GM18511 (cell line): ENCODE results near the gene GEN1.

Experiments
- ATAC-seq: cut with Tn5 transposase; IDR thresholded peaks from one replicate; pipeline ENCODE4 v1.9.1; 2021; ENCODE audit warnings: mild to moderate bottlenecking, moderate library complexity; ENCODE audit not compliant: unreplicated experiment

The GEN1 gene

GRCh38 chr2:17752892-17753802 lies 791 bp upstream of the GEN1 start:
- ATAC-seq = peak; percentile 41

GRCh38 chr2:17754773-17755425 lies 961 bp downstream of the GEN1 start:
- no peak for ATAC-seq

- ATAC-seq = no peak
These were observed 2.7 kb downstream of the GEN1 start for GRCh38 chr2:17756668-17757067.

- no peak for ATAC-seq
These were observed 3.4 kb downstream of the GEN1 start for GRCh38 chr2:17757321-17757720.

GRCh38 chr2:17758118-17758517 lies 4.2 kb downstream of the GEN1 start:
- ATAC-seq = no peak

GRCh38 chr2:17759805-17760204 lies 5.9 kb downstream of the GEN1 start:
- ATAC-seq = no peak

- no peak for ATAC-seq
These were observed 8.5 kb downstream of the GEN1 start for GRCh38 chr2:17762451-17762850.

GRCh38 chr2:17763641-17764333 lies 9.8 kb downstream of the GEN1 start:
- no peak for ATAC-seq

GRCh38 chr2:17765398-17765797 lies 11.5 kb downstream of the GEN1 start:
- ATAC-seq = no peak

- ATAC-seq = no peak
These were observed 15.0 kb downstream of the GEN1 start for GRCh38 chr2:17768894-17769293.

- ATAC-seq = no peak
These were observed 18.0 kb downstream of the GEN1 start for GRCh38 chr2:17771956-17772355.

- ATAC-seq = no peak
These were observed 18.6 kb downstream of the GEN1 start for GRCh38 chr2:17772532-17772931.

- no peak for ATAC-seq
These were observed 26.6 kb downstream of the GEN1 start for GRCh38 chr2:17780546-17780945.

- no peak for ATAC-seq
These were observed 27.5 kb downstream of the GEN1 start for GRCh38 chr2:17781482-17781881.

- no peak for ATAC-seq
These were observed 32.8 kb downstream of the GEN1 start for GRCh38 chr2:17786727-17787126.

- no peak for ATAC-seq
These were observed 34.8 kb downstream of the GEN1 start for GRCh38 chr2:17788773-17789172.

GRCh38 chr2:17790536-17790935 lies 36.6 kb downstream of the GEN1 start:
- ATAC-seq = no peak

GRCh38 chr2:17791121-17791816 lies 37.3 kb downstream of the GEN1 start:
- ATAC-seq = no peak

- ATAC-seq = no peak
These were observed 37.8 kb downstream of the GEN1 start for GRCh38 chr2:17791817-17792130.

- peak; percentile 60 for ATAC-seq
These were observed 38.6 kb downstream of the GEN1 start for GRCh38 chr2:17792515-17792914.

- no peak for ATAC-seq
These were observed 39.4 kb downstream of the GEN1 start for GRCh38 chr2:17793296-17793695.
